Coronary artery (tissue), 2 donors: Measurements from ENCODE around the gene SRGAP2C.
"Not testable (repeated sequence)": the region's sequence is repeated elsewhere in the genome, so short reads cannot be mapped to it uniquely, and the experiment has no call there.

ENCODE experiments used
- DNase-seq: peaks from one replicate; pipeline ENCODE4 v3.0.0-alpha.2; 2017; ENCODE audit warnings: low spot score
- H3K27ac ChIP-seq, 2 donors: fragments of 200-600 bp; sonication (generic); one replicate each; pipeline ENCODE4 v1.5.1; 2016 to 2019
- H3K4me3 ChIP-seq: fragments of 200-600 bp; sonication (generic); 2 replicates; pipeline ENCODE4 v1.5.1; 2016; ENCODE audit warnings: mild to moderate bottlenecking, moderate library complexity

The SRGAP2C gene

DNA sequence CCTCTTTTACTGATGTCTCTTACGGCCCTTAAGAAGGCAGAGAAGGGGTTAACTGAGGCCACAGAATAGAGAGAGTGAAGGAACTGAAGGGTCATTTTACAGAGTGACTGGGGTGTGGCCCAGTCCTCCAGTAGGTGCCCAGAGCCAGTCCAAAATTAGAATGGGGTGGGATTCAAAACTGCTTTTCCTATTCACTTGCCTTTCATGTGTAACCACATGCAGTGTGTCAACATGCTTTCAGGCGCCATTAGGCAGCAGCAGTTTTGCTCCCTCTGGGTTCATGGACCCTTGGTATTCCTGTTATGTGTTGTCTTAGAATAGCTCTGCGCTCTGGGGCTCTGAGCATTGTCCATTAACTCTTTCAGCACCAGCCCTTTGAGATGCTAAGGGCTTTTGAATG is 123.0 kb downstream of the SRGAP2C start:
- not testable (repeated sequence) for H3K27ac ChIP-seq, DNase-seq, H3K4me3 ChIP-seq

DNA sequence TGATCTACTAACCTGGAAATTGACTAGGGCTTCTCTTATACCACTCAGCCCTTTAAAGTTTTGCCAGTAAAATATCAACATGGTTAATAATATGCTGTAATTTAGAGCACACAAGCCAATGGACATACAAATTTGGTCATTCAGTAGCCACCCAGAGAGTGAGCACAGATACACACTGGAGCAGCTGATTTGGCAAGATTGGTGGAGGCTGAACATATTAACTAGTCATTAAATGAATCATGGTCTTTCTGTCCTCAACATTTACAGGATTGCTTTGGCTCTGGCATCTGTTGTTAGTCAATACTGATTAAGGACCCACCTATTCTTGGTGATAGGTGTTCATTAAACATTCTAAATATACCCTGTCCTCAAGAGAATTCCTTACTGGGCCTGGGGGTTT is 130.7 kb downstream of the SRGAP2C start:
- DNase-seq, H3K4me3 ChIP-seq, H3K27ac ChIP-seq: not testable (repeated sequence)

DNA sequence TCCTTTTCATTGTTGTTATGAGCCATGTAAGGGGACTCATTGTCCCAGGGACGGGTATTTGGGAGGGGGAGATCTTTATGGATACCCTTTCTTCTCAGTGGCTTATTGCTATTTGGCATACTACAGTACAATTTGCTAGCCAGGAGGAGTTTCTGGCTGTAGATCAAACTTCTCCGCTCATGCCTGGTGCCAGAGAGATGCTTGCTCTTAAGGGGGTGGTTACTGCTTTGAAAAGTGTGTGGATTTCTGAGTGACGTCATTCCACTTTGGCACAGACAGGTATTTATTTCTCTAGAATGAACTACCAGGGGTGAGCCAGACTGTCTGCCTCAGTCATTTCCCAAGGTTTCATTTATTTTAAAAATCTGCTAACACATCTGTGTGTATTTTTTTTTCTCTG is 131.3 kb downstream of the SRGAP2C start:
- H3K4me3 ChIP-seq, DNase-seq, H3K27ac ChIP-seq: not testable (repeated sequence)

DNA sequence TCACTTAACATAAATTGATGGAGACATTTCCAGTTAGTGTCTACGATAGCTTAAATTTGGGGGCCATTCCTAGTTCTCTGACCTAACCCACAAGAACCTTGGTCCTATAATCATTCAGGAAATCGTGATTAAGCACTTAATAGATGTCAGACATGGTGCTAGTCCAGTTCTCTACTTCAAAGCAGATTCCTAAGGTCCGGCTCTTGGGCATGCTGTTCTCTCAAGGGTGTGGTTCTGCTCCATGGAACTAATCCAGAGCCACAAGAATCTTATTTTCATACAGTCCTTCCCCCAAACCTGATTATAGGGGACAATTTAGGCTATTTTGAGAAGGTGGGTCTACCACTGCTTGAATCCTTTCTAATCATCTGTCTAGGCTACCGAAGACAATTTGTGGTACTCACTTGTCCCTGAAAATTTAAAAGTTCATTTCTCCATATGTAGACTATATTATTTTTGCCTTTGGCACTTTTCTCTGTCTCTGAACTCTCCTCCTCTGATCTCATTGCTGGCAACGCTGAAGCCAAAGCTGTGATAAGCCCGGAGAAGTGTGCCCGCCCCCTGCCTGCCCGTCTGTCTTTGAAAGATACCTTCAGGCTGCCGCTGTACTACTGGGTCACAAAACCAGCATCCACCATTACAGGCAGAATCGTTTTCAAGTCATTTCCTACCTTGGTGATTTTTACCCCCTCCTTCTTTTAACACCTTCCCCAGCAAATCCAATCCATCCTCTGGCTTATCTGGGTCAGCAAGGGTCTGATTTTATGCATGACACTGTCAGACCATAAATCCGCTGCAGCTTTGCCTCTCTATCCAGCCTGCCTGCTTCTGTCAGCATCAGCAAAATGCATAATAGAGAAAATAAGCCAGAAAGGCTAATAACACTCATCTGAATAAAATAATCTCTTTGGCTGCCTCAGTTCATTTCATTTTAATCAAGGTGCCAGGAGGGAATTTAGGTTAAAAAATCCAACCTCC is 133.0 kb downstream of the SRGAP2C start:
- not testable (repeated sequence) for H3K27ac ChIP-seq, DNase-seq, H3K4me3 ChIP-seq

DNA sequence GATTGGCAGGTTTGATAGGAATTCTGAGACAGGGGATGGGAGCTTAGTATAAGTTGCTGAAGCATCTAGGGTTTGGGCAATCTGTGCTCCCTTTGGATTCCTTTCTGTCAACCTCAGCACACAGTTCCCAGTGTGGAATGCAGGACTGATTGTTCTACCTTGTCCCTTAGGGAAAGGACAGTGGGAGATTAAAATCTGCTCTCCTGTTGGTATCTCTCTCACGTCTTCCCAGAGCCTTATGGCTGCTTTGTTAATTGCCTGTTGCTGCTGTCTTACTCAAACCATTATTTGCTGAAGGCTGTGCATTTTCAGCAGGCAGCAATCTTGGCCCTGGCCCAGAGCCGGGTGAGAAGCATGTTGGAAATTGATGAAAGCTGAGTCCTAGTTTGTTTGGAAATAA is 133.9 kb downstream of the SRGAP2C start:
- H3K27ac ChIP-seq, DNase-seq, H3K4me3 ChIP-seq: not testable (repeated sequence)

DNA sequence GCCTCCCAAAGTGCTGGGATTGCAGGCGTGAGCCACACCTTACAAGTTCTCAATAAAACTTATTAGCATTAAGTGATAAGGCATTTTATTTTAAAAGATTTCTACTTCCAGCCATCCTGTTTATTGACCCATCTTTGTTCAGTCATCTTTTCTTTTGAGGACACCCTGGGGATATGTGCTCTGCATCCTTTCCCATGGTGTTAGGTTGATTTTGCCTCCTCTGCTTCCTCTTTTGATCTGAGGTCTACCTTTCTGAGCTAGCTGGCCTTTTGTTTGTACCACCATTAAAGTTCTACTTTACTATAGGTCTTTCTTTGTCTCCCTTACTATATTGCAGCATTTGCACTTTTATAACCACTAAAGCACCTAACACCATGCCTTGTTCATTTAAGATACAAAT is 136.9 kb downstream of the SRGAP2C start:
- DNase-seq, H3K4me3 ChIP-seq, H3K27ac ChIP-seq: not testable (repeated sequence)

DNA sequence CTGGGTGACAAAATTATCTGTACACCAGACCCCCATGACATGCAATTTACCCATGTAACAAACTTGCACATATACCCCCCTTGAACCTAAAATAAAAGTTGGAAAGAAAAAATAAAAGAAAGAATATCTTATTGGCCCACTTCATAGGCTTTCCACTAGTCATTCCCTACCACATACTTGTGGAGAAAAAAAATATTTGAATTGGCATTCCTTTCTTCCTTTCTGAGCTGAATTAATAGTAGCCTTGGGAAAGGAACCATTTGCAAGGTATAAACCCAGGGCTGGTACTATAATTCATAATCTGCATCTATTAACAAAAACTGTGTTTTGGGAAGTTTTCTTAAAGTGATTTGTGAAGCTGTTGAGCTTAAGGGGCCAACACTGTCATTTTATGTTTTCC is 140.0 kb downstream of the SRGAP2C start:
- not testable (repeated sequence) for H3K4me3 ChIP-seq, H3K27ac ChIP-seq, DNase-seq

DNA sequence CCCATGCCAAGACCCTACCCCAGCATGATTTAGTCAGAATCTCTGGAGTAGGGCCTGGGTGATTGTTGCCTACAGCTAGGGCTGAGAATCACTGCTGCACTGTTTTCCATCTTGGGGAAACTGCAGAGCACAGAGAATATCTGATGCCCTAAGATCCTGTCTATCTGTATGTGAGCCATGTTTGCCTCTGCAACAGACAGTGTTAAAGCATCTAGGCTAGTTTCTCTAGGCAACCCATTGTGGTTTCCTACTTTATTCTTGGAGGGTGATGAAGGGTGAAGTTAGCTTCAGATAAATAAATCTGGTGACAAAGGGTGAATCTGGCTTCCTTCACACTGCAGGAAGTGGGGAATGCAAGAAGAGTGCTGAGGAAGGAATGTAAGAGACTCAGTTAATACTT is 147.4 kb downstream of the SRGAP2C start:
- not testable (repeated sequence) for H3K27ac ChIP-seq, DNase-seq, H3K4me3 ChIP-seq

DNA sequence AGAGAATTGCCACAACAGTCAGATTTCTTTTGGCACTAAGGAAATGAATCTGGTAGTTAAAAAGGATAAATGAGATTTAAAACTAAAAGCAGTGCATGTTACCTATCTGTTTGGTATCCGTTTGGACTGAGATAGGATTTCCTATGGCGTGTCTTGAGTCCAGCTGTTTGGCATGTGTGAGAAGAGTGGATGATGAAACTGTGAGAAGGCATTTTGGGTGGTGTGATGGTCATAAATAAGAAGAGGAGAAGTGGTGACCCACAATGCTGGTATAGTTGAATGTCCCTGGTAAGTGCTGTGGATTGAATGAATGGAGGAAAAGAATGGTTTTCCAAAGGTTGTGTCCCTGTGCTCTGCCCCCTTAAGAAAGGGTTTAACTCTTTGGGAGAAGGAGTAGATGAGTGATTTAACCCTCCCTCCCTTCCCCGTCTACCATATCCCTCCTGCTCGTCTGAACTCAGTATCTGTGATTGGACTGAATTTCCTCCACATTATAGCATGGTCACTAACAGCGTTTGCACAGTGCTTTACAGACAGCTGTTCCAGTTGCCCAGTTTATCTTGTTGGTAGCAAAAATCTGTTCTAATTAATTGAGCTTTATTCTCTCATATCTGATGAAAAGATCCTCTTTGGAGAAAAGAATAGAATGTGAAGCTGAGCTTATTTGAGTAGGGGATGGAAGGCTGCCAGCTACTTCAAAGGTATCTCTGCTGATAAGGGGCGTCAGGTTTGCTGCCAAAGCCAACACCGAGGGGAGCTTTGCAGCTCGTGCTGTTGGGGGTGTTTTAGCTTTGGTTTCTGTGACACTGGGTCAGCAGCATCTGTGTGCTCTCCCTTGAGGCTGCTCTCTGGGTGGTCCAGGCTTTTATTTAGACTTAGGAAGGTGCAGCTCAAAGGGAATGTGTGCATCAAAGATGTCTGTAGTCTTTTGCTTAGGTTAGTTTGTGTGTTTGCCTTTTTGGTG is 148.1 kb downstream of the SRGAP2C start:
- DNase-seq, H3K27ac ChIP-seq, H3K4me3 ChIP-seq: not testable (repeated sequence)

DNA sequence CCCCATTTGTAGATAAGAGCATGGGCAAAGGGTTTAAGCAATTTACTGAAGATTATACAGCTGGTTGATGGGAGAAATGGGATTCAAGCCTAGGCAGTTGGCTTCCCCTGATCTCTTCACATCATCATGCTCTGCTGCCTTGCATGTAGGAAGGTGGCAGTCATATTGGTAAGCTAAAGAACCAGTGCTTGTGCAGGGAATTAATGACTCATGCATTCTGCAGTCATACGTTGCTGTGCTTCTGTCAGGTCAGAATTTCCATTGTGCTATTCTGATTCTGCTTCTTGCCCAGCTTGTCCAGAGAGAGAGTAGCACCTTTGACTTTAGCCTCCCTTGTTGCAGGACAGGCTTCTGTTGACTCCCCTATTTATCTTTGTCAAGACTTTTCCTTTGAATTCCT is 153.2 kb downstream of the SRGAP2C start:
- not testable (repeated sequence) for DNase-seq, H3K27ac ChIP-seq, H3K4me3 ChIP-seq

DNA sequence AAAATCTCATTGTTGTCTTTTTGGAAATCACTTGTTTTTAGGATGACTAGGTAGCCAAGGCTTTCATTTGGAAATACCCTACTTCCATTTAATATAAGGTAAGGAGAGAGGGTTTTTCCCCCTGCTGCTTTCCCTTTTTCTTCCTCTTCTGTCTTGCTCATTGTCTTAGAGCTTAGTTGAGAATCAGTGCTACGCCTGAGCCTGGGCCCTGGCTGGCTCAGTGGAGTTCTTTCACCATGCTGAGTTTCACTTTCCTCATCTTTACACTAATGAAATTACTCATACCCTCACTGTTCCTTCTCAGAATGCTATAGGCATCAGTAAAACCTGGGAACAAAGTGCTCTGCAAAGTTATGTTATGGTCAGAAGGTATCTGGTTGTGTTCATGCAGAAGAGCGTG is 154.8 kb downstream of the SRGAP2C start:
- not testable (repeated sequence) for H3K27ac ChIP-seq, DNase-seq, H3K4me3 ChIP-seq

DNA sequence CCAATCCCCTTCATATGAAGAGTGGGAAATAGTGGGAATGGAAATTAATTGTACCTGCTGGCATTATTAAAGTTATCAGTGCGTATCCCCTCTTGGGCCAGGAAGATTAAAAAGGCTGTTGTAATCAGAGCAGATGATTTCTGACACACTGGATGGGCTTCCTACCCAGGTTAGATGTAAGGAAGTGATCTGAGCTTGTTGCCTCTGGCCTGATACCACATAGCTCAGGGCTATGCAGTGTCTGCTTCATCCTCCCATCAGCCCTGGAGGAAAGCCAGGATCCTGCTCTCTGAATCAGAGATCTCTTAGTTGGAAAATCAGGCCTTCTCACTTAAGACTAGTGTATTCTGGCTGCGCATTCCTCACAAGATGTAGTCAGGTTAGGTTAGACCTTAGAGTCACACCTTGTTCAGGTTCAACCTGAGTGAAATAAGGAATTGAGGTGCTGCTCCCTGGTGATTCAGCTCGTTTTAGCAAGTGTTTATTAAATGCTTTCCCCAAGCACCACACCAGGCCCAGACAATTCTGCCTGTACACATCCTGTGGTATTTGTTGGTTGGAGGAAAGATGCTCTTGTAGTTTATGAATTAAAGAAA is 158.6 kb downstream of the SRGAP2C start:
- not testable (repeated sequence) for DNase-seq, H3K4me3 ChIP-seq, H3K27ac ChIP-seq

DNA sequence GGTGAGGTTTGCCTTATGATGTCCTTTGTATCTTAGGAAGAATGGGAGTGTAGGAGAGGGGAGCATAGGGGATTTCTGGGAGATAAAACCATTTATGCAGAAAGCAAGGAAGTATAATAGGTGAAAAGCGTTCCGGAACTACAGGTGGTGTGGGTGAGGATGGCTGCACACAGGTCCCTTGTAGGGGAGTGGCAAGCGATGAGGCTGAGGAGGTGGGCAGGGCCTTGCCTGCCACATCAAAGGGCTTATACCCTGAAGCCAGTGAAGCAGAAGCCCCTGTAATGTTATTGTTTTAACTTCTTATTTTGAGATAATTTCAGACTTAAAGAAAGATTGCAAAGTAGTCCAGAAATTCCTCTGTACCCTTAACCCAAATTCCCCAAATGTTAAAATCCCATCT is 159.6 kb downstream of the SRGAP2C start:
- DNase-seq, H3K4me3 ChIP-seq, H3K27ac ChIP-seq: not testable (repeated sequence)

DNA sequence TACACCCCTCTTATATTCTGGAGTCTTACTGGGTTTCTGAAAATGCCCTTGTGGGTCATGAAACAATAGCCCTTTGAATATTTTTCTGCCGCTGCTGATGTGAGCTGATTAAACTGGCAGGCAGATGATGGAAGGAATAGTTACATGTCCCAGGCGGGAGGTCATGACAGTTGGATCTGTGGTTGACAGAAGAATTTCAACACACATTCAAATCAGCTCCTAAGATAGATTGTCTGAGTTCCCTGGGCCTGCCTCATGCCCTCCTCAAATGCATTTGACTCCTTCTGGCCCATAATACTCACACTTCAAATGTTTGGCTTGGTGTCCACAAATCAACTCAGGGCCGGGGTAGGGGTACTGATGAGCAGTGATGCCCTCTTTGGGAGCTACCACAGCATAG is 161.9 kb downstream of the SRGAP2C start:
- H3K27ac ChIP-seq, H3K4me3 ChIP-seq, DNase-seq: not testable (repeated sequence)

DNA sequence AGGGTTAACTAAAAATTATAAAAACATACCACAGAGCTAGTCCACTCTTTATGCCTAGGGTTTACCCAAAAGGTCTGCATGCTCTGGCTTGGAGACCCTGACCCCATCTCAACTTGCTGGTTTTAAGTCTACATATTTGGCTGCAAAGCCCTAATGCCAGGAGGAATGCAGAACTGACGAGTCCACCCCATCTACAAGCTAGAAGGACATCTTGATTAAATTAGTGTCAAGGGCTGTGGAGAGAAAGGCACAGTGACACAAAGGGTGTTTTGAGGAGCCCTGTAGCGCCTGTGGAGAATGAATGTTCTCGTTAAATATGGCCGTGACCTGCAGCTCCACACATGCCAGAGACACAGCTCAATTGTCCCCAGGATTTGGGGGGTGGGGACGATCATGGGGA is 162.7 kb downstream of the SRGAP2C start:
- DNase-seq, H3K4me3 ChIP-seq, H3K27ac ChIP-seq: not testable (repeated sequence)

DNA sequence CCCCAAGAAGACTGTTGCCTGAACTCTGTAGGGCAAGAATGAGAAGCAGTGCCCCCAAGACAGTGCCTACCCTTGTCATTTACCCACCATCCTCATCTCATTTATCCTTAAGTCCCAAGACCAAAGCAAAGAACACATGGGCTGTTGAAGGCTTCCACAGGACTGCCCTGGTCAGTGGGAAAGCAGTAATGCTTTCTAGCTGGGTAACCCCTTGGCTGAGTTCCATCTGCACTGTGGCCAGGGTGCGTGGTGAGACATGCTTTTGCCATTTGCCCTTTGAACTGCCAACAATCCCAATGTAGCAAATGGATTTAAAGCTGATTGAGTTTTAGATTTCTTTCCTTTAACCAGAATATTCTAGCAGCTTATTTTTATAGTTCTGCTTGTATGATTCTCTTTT is 163.3 kb downstream of the SRGAP2C start:
- not testable (repeated sequence) for H3K4me3 ChIP-seq, DNase-seq, H3K27ac ChIP-seq

DNA sequence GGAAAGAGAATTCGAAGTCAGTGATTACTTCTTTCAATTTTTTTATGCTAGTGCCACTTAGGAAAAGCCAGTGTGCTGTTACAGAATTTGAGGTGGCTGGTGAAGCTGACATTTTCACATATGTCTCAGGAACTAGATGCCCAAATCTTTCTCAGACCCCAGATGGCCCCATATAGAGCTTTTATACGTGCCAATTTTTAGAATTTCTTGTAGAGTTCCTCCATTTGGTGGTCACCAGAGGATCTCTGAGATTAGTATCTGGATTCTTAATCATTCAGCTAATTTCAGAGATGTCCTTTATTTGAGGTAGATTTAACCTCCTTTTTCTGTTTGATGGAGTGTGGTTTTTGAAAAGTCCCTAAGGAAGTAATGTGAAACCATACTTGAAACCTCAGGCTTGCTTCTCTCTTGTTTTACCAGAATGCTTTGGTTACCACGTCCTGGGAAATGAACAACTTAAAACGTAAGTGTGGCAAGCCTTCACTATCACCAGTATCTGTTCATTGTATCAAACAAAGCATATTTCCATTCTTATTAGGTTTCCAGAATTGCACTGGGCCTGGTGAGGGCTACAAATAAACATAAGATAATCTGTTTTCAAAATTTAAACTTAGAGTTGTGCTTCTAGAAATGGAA is 164.7 kb downstream of the SRGAP2C start:
- H3K27ac ChIP-seq, DNase-seq, H3K4me3 ChIP-seq: not testable (repeated sequence)

DNA sequence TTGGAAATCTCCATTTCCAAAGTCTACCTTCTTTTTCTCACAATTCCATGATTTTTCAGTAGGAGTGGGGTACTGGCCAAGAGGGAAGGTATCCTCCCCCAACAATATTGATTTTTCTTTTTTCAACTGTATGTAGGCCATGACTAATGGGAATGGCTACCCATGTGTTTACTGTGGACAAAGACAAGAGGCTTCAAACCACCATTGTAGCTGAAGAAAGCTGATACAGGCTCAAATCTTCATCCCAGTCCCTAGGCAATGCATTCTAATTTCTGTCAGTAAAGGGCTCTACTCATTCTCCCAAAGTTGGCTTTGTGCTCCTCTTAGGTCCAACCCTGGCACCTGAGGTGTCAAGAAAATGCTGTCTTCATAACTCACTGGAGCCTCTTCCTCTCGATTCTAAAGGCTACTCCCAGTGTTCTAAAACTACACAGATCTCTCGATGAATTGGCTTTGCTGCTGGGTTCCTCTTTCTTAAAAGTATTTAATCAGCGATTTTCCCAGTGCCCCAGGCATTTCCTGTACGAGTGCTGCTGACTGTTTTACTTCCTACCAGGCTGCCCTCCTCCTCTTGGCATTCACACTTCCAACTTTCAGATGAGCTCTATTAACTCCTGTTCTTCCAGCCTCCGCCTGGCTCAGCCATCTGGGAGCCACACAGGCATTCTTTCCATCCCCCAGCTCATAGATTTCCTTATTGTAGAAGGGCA is 171.1 kb downstream of the SRGAP2C start:
- H3K27ac ChIP-seq, DNase-seq, H3K4me3 ChIP-seq: not testable (repeated sequence)
